Lung (tissue), 12 donors: ENCODE data around the gene CPNE1. TPM values are rescaled to one million over a fixed set of nuclear protein-coding genes. Genes with fewer than 3 reads are reported as not detected.

Experiments
- ATAC-seq: fragments of 200-7000 bp; cut with Tn5 transposase; one replicate; pipeline ENCODE4 v1.9.1; 2020; ENCODE audit warnings: moderate number of reproducible peaks; ENCODE audit not compliant: insufficient read depth, low FRiP score
- DNase-seq, 3 donors: peaks; one replicate each; pipeline ENCODE4 v3.0.0-alpha.2; 2013 to 2017
- H3K27ac ChIP-seq, 2 donors: one replicate each; pipeline ENCODE4 v1.5.1; 2013; ENCODE audit warnings: mild to moderate bottlenecking in 2 of 2, moderate library complexity in 2 of 2, control low read depth in 1 of 2, inconsistent platforms in 1 of 2, low read depth in 1 of 2, low read length in 1 of 2
- H3K27me3 ChIP-seq, 3 donors: one replicate each; pipeline ENCODE4 v1.5.1; 2013; ENCODE audit warnings: low read length in 2 of 3; ENCODE audit not compliant: control insufficient read depth in 3 of 3, insufficient read depth in 3 of 3
- H3K36me3 ChIP-seq, 4 donors: one replicate each; pipeline ENCODE4 v1.5.1; 2013; ENCODE audit warnings: low read length in 4 of 4, mild to moderate bottlenecking in 1 of 4, moderate library complexity in 1 of 4; ENCODE audit not compliant: control insufficient read depth in 4 of 4, insufficient read depth in 4 of 4
- H3K4me1 ChIP-seq, 5 donors: one replicate each; pipeline ENCODE4 v1.5.1; 2013; ENCODE audit warnings: low read length in 5 of 5, mild to moderate bottlenecking in 2 of 5, moderate library complexity in 1 of 5; ENCODE audit not compliant: control insufficient read depth in 5 of 5, insufficient read depth in 5 of 5
- H3K4me3 ChIP-seq: one replicate; pipeline ENCODE4 v1.5.1; 2013; ENCODE audit warnings: mild to moderate bottlenecking, control low read depth, moderate library complexity
- H3K9ac ChIP-seq, 2 donors: one replicate each; pipeline ENCODE4 v1.5.1; 2013; ENCODE audit warnings: low read length in 2 of 2, control low read depth in 1 of 2; ENCODE audit not compliant: insufficient read depth in 1 of 2
- H3K9me3 ChIP-seq, 4 donors: one replicate each; pipeline ENCODE4 v1.5.1; 2013; ENCODE audit warnings: low read length in 3 of 4, mild to moderate bottlenecking in 1 of 4, moderate library complexity in 1 of 4; ENCODE audit not compliant: control insufficient read depth in 4 of 4, insufficient read depth in 3 of 4
- CTCF ChIP-seq: IDR thresholded peaks from 2 replicates; pipeline ENCODE4 v1.5.1; 2012; ENCODE audit warnings: mild to moderate bottlenecking; ENCODE audit errors: control extremely low read depth, extremely low read depth
- WGBS, 2 donors: extraction: QIAGEN DNeasy Blood & Tissue Kit; methylation state at CpG; one replicate each; pipeline ENCODE4 v1.1.7; 2013; 5-methylcytosine and 5-hydroxymethylcytosine counted together
- polyA plus RNA-seq, 2 donors: library from polyadenylated mRNA; stranded (reverse); fragments of 200-250 nt; gene quantifications; one replicate each; pipeline ENCODE4 v1.2.1, GENCODE V29; 2013
- total RNA-seq, 2 donors: library from RNA; depleted of rRNA in 1 of 2; stranded (reverse); fragments of >200 nt in 1 of 2; gene quantifications; one replicate each; pipeline ENCODE4 v1.2.1, GENCODE V29; 2014 to 2021
- donor health status: control.
- donor health status: control.
- donor health status: Bipolar disorder and iron deficiency.
- donor health status: healthy.
- donor health status: DM: yes; HTN: yes; CAD: no.

Gene CPNE1
- total and polyA plus RNA-seq, 4 donors = 91.9 to 180 (median 140) TPM

GRCh38 chr20:35654415-35654814 lies 10.3 kb downstream of the CPNE1 start:
- no peak overlapping the region for H3K4me3 ChIP-seq
- no peak for ATAC-seq
- peaks cover 20 to 31% (median 22%) of the 10 kb centered on the region in 4 donors for H3K36me3 ChIP-seq
- H3K4me1 ChIP-seq = peaks cover 5 to 32% (median 21%) of the 10 kb centered on the region in 5 donors
- peaks cover 0 to 2% (median 0%) of the 10 kb centered on the region in 4 donors for H3K9me3 ChIP-seq
- no peak for TF ChIP-seq CTCF
- no peak overlapping the region for H3K9ac ChIP-seq
- H3K27me3 ChIP-seq = no peaks in the 10 kb centered on the region
- no peak for DNase-seq
- H3K27ac ChIP-seq = no peak overlapping the region
- WGBS, 2 donors = 98 to 99% methylated on average over 9 of the region's 9 CpGs

- no peak for ATAC-seq
- no peak for DNase-seq
- TF ChIP-seq CTCF = no peak
- Histone ChIP-seq H3K9ac (no peak overlapping the region), H3K9me3 (peaks cover 0 to 2% (median 0%) of the 10 kb centered on the region in 4 donors), H3K4me3 (no peak overlapping the region), H3K4me1 (peaks cover 5 to 37% (median 24%) of the 10 kb centered on the region in 5 donors), H3K27me3 (no peaks in the 10 kb centered on the region), H3K36me3 (peaks cover 20 to 31% (median 22%) of the 10 kb centered on the region in 4 donors), H3K27ac (no peak overlapping the region)
- WGBS, 2 donors = 94 to 97% methylated on average over 4 of the region's 4 CpGs
Measured at GRCh38 chr20:35653893-35654292, 10.8 kb downstream of the CPNE1 start.

GRCh38 chr20:35653430-35653734 lies 11.3 kb downstream of the CPNE1 start:
- H3K4me3 ChIP-seq = no peak overlapping the region
- H3K9ac ChIP-seq = no peak overlapping the region
- ATAC-seq (no peak), DNase-seq (no peak)
- no peaks in the 10 kb centered on the region for H3K27me3 ChIP-seq
- peaks cover 0 to 2% (median 0%) of the 10 kb centered on the region in 4 donors for H3K9me3 ChIP-seq
- H3K27ac ChIP-seq = no peak overlapping the region
- no peak for TF ChIP-seq CTCF
- H3K36me3 ChIP-seq = peaks cover 20 to 31% (median 22%) of the 10 kb centered on the region in 4 donors
- peaks cover 5 to 41% (median 24%) of the 10 kb centered on the region in 5 donors for H3K4me1 ChIP-seq
- WGBS, 2 donors = 98 to 99% methylated on average over 3 of the region's 3 CpGs

GRCh38 chr20:35652641-35653429 lies 11.9 kb downstream of the CPNE1 start:
- H3K4me3 ChIP-seq = no peak overlapping the region
- H3K4me1 ChIP-seq = peaks cover 5 to 45% (median 24%) of the 10 kb centered on the region in 5 donors
- no peak overlapping the region for H3K9ac ChIP-seq
- peaks cover 0 to 2% (median 0%) of the 10 kb centered on the region in 4 donors for H3K9me3 ChIP-seq
- no peak overlapping the region for H3K27ac ChIP-seq
- TF ChIP-seq CTCF = no peak
- 96 to 97% methylated on average over 13 of the region's 13 CpGs for WGBS, 2 donors
- DNase-seq (no peak), ATAC-seq (no peak)
- peaks cover 20 to 31% (median 22%) of the 10 kb centered on the region in 4 donors for H3K36me3 ChIP-seq
- H3K27me3 ChIP-seq = no peaks in the 10 kb centered on the region
